ENCODE data around the gene NINJ1.

- TF ChIP-seq CTCF (IDR thresholded peaks at IDR 0.05) (no peak), POLR2A (IDR thresholded peaks at IDR 0.05) (no peak)
These were observed 45.1 kb upstream of the NINJ1 start for GRCh38 chr9:93178851-93179786.

Measured in lower leg skin (tissue), 3 donors.